ENCODE measurements around the gene TRERF1.

GRCh38 chr6:42370323-42370985 is 81.3 kb downstream of the TRERF1 start:
- TF ChIP-seq ZNF274 (IDR thresholded peaks at IDR 0.05; ENCODE audit: low read depth, low read length) (no peak), YY1 (IDR thresholded peaks at IDR 0.05; ENCODE audit: insufficient read depth, insufficient read length) (no peak), SUZ12 (IDR thresholded peaks at IDR 0.05; ENCODE audit: extremely low read depth, insufficient read depth, insufficient read length) (no peak)

All from NT2/D1 (cell line).